Measurements from ENCODE around the gene EHBP1. TPM values are rescaled to one million over a fixed set of nuclear protein-coding genes. Genes with fewer than 3 reads are reported as not detected.

The EHBP1 gene
- total RNA-seq, 4 donors from 2014 or later: 11.1 to 19.0 (median 15.4) TPM

- no peak for TF ChIP-seq POLR2A (IDR thresholded peaks at IDR 0.05)
- TF ChIP-seq CTCF (IDR thresholded peaks at IDR 0.05 in 4 of 5, conservative IDR thresholded peaks at IDR 0.05 in 1 of 5): no peak
- Histone ChIP-seq H3K4me1 (no peaks in the 10 kb centered on the region), H3K4me3 (no peak overlapping the region), H3K9me3 (no peaks in the 10 kb centered on the region), H3K36me3 (no peaks in the 10 kb centered on the region), H3K27me3 (no peaks in the 10 kb centered on the region), H3K27ac (no peak overlapping the region)
- in situ Hi-C loops (cut with MboI; ENCODE audit: low sequenced_read_pairs in 4 of 4) (no loop called here), intact Hi-C loops (cut with DNase I; ENCODE audit: low total_unique reads) (no loop called here)
- no peak for ATAC-seq
- no peak for DNase-seq
Measured at GRCh38 chr2:62972601-62973000, 267.1 kb downstream of the EHBP1 start.

GRCh38 chr2:62974999-62975398 is 269.5 kb downstream of the EHBP1 start:
- intact Hi-C loops (cut with DNase I; ENCODE audit: low total_unique reads): no loop called here
- H3K27me3 ChIP-seq: no peaks in the 10 kb centered on the region
- H3K4me3 ChIP-seq: no peak overlapping the region
- TF ChIP-seq POLR2A (IDR thresholded peaks at IDR 0.05): no peak
- TF ChIP-seq CTCF (IDR thresholded peaks at IDR 0.05 in 4 of 5, conservative IDR thresholded peaks at IDR 0.05 in 1 of 5): no peak
- peaks cover 0 to 5% of the 10 kb centered on the region in 2 donors for H3K36me3 ChIP-seq
- no peaks in the 10 kb centered on the region for H3K9me3 ChIP-seq
- ATAC-seq: no peak
- no peak for DNase-seq
- H3K27ac ChIP-seq: no peak overlapping the region
- H3K4me1 ChIP-seq: no peaks in the 10 kb centered on the region
- in situ Hi-C loops (cut with MboI; ENCODE audit: low sequenced_read_pairs in 4 of 4): no loop called here

GRCh38 chr2:62991605-62992004 is 286.1 kb downstream of the EHBP1 start:
- H3K27ac ChIP-seq: no peak overlapping the region
- no peak for TF ChIP-seq CTCF (IDR thresholded peaks at IDR 0.05 in 4 of 5, conservative IDR thresholded peaks at IDR 0.05 in 1 of 5)
- H3K27me3 ChIP-seq: no peaks in the 10 kb centered on the region
- H3K9me3 ChIP-seq: no peaks in the 10 kb centered on the region
- ATAC-seq: no peak
- intact Hi-C loops (cut with DNase I; ENCODE audit: low total_unique reads) (no loop called here), in situ Hi-C loops (cut with MboI; ENCODE audit: low sequenced_read_pairs in 4 of 4) (no loop called here)
- no peak overlapping the region for H3K4me3 ChIP-seq
- DNase-seq: no peak
- H3K36me3 ChIP-seq: peaks cover 0 to 16% of the 10 kb centered on the region in 2 donors
- no peaks in the 10 kb centered on the region for H3K4me1 ChIP-seq

- DNase-seq: no peak
Measured at GRCh38 chr2:62992561-62992960, 287.0 kb downstream of the EHBP1 start.

More at GRCh38 chr2:62992561-62992960, 287.0 kb downstream of the EHBP1 start:
- Histone ChIP-seq H3K4me3 (no peak overlapping the region), H3K36me3 (peaks cover 0 to 19% of the 10 kb centered on the region in 2 donors), H3K27me3 (no peaks in the 10 kb centered on the region), H3K27ac (no peak overlapping the region), H3K9me3 (no peaks in the 10 kb centered on the region), H3K4me1 (no peaks in the 10 kb centered on the region)
- ATAC-seq: no peak
- intact Hi-C loops (cut with DNase I; ENCODE audit: low total_unique reads) (no loop called here), in situ Hi-C loops (cut with MboI; ENCODE audit: low sequenced_read_pairs in 4 of 4) (no loop called here)
- no peak for TF ChIP-seq POLR2A (IDR thresholded peaks at IDR 0.05)
- no peak for TF ChIP-seq CTCF (IDR thresholded peaks at IDR 0.05 in 4 of 5, conservative IDR thresholded peaks at IDR 0.05 in 1 of 5)

Data from gastrocnemius medialis (tissue), 4 donors.